ENCODE data around the gene FAM236B. TPM values are rescaled to one million over a fixed set of nuclear protein-coding genes. Genes with fewer than 3 reads are reported as not detected.
"Not testable (repeated sequence)": the region's sequence is repeated elsewhere in the genome, so short reads cannot be mapped to it uniquely, and the experiment has no call there.

FAM236B gene
- total RNA-seq, 1 experiment from 2014 or later = not detected

GRCh38 chrX:72735561-72735960 lies 46.9 kb downstream of the FAM236B start:
- no peaks in the 10 kb centered on the region for H3F3A ChIP-seq (ENCODE audit: insufficient read depth, low read depth)
- DNase-seq = no peak
- CTCF ChIA-PET = no interaction called here
- no peak overlapping the region for H3K4me2 ChIP-seq
- TF ChIP-seq CTCF (conservative IDR thresholded peaks at IDR 0.05) = no peak
- TF ChIP-seq EZH2 (IDR thresholded peaks at IDR 0.05; ENCODE audit: low read depth) = no peak
- no peaks in the 10 kb centered on the region for H3K36me3 ChIP-seq (ENCODE audit: low read depth)
- H3K4me3 ChIP-seq = no peak overlapping the region
- H2AFZ ChIP-seq = no peak overlapping the region
- H3K27ac ChIP-seq = no peak overlapping the region
- H3K9me2 ChIP-seq (ENCODE audit: insufficient read depth) = no peaks in the 10 kb centered on the region
- H3K9me3 ChIP-seq (ENCODE audit: insufficient read depth, low read depth) = no peaks in the 10 kb centered on the region
- POLR2A ChIA-PET (ENCODE audit: unreplicated experiment) = no interaction called here
- H4K20me1 ChIP-seq (ENCODE audit: insufficient read depth) = no peaks in the 10 kb centered on the region
- no peaks in the 10 kb centered on the region for H3K79me2 ChIP-seq (ENCODE audit: low read depth)
- intact Hi-C loops (cut with micrococcal nuclease; ENCODE audit: unreplicated experiment) = no loop called here
- H3K27me3 ChIP-seq (ENCODE audit: insufficient read depth, low read depth) = peaks cover 41% of the 10 kb centered on the region
- BruUV-seq (replicated peaks) = no TSS peak
- H3K4me1 ChIP-seq (replicated peaks; ENCODE audit: insufficient read depth) = no peaks in the 10 kb centered on the region

GRCh38 chrX:72733636-72734035 lies 48.8 kb downstream of the FAM236B start:
- H3K27me3 ChIP-seq (ENCODE audit: insufficient read depth, low read depth) = peaks cover 38% of the 10 kb centered on the region
- CTCF ChIA-PET; intact Hi-C loops (cut with micrococcal nuclease; ENCODE audit: unreplicated experiment); DNase-seq; H3K4me3 ChIP-seq; H3K79me2 ChIP-seq (ENCODE audit: low read depth); H3K9me3 ChIP-seq (ENCODE audit: insufficient read depth, low read depth); H3K4me1 ChIP-seq (replicated peaks; ENCODE audit: insufficient read depth); H2AFZ ChIP-seq; H3K27ac ChIP-seq; POLR2A ChIA-PET (ENCODE audit: unreplicated experiment); H3K4me2 ChIP-seq; H3F3A ChIP-seq (ENCODE audit: insufficient read depth, low read depth); H3K9me2 ChIP-seq (ENCODE audit: insufficient read depth); BruUV-seq (replicated peaks); H4K20me1 ChIP-seq (ENCODE audit: insufficient read depth); H3K36me3 ChIP-seq (ENCODE audit: low read depth): not testable (repeated sequence)

Other genes with a start within 250 kb of the FAM236B start
- 52.8 and 61.3 TPM in 2 replicates for gene HDAC8, start 209.8 kb downstream of the FAM236B start, total RNA-seq (2021)
- 15.5 and 17.2 TPM in 2 replicates for gene PHKA1, start 68.4 kb downstream of the FAM236B start, total RNA-seq (2021)
- not detected in 2 replicates for gene DMRTC1B, start 5.8 kb downstream of the FAM236B start, total RNA-seq (2021)
- gene FAM236D, start 25.6 kb upstream of the FAM236B start, total RNA-seq (2021) = not detected in 2 replicates
- gene FAM236C, start 130.0 kb upstream of the FAM236B start, total RNA-seq (2021) = not detected in 2 replicates
- gene FAM236A, start 155.5 kb upstream of the FAM236B start, total RNA-seq (2021) = not detected in 2 replicates
- gene DMRTC1, start 161.2 kb upstream of the FAM236B start, total RNA-seq (2021) = not detected in 2 replicates
- gene PABPC1L2B, start 220.3 kb upstream of the FAM236B start, total RNA-seq (2021) = not detected in 2 replicates